ENCODE measurements around the gene CRACDL.

GRCh38 chr2:98881153-98881650, 54.8 kb downstream of the CRACDL start:
- no peak for TF ChIP-seq POLR2A (IDR thresholded peaks at IDR 0.05)
- TF ChIP-seq POLR2AphosphoS5 (IDR thresholded peaks at IDR 0.05) = no peak
- TF ChIP-seq, protein P1, sequence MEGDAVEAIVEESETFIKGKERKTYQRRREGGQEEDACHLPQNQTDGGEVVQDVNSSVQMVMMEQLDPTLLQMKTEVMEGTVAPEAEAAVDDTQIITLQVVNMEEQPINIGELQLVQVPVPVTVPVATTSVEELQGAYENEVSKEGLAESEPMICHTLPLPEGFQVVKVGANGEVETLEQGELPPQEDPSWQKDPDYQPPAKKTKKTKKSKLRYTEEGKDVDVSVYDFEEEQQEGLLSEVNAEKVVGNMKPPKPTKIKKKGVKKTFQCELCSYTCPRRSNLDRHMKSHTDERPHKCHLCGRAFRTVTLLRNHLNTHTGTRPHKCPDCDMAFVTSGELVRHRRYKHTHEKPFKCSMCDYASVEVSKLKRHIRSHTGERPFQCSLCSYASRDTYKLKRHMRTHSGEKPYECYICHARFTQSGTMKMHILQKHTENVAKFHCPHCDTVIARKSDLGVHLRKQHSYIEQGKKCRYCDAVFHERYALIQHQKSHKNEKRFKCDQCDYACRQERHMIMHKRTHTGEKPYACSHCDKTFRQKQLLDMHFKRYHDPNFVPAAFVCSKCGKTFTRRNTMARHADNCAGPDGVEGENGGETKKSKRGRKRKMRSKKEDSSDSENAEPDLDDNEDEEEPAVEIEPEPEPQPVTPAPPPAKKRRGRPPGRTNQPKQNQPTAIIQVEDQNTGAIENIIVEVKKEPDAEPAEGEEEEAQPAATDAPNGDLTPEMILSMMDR (IDR thresholded peaks at IDR 0.05) = no peak

Measured in prostate gland (tissue), 2 donors.